HTR-8/SVneo (cell line): ENCODE data around the gene GRB2.

ENCODE experiments used
- DNase-seq: peaks from one replicate; pipeline ENCODE4 v3.0.0; 2011; ENCODE audit warnings: low spot score, mixed read lengths; ENCODE audit not compliant: insufficient read length
- FAIRE-seq: peaks from 2 replicates; lab custom pipeline; 2011; peaks lifted over from hg19 to GRCh38; lab: Jason Lieb, UNC

GRB2 gene

DNA sequence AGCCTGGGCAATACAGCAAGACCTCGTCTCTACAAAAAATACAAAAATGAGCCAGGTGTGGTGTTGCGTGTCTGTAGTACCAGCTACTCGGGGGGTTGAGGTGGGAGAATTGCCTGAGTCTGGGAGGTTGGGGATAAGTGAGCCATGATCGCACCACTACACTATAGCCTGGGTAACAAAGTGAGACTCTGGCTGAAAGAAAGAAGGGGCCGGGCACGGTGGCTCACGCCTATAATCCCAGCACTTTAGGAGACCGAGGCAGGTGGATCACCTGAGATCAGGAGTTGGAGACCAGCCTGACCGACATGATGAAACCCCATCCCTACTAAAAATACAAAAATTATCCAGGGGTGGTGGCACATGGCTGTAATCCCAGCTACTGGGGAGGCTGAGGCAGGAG lies 10.5 kb upstream of the GRB2 start:
- DNase-seq = no peak
- FAIRE-seq = no peak

DNA sequence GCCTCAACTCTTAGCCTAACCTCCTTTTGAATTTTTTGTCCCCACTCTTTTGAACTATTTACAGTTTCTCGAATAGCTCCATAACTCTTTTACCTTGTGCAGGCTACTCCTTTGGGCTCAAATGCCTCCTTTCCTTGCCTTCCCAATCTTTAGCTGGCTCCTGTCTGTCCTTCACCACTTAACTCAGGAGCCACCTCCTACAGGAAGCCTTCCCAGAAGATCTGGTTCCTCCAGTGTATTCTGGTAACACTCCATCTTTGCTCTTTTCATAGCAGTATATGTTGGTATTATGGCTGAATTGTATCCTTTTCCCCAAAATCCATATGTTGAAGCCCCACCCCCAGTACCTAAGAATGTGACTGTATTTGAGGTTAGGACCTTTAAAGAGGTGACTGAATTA lies 9.0 kb upstream of the GRB2 start:
- DNase-seq = no peak
- FAIRE-seq = no peak

GRCh38 chr17:75412455-75413317 lies 7.2 kb upstream of the GRB2 start:
- FAIRE-seq = peak; percentile 23

DNA sequence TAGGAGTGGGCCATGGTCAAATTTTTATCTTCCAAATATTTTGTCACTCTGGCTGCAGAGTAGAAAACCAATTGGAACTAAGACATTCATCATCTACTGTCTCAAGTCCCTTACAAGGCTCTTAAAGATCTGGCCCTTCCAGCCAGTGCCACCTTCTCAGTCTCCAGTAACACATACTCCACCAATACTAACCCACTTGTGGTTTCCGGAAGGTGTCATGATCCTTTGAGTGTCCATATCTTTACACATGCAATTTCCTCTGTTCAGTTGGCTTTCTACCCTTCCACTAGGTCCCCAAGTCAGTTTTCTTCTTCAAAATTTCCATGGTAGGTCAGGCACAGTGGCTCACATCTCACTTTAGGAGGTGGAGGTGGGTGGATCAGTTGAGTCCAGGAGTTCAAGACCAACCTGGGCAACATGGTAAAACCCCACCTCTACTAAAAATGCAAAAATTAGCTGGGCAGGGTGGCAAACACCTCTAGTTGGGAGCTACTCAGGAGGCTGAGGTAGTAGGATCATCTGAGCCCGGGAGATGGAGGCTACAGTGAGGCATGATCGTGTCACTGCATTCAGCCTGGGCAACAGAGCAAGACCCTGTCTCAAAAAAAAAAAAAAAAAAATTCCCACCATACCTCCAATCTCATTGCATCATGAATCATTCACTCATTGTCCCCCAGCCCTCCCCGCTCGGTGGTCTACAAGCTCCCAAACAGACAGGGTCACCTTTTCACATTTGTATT lies 6.0 kb upstream of the GRB2 start:
- no peak for DNase-seq
- no peak for FAIRE-seq

More at GRCh38 chr17:75412455-75413317, 7.2 kb upstream of the GRB2 start:
- peak; percentile 77 for DNase-seq

- FAIRE-seq (no peak), DNase-seq (no peak)
Measured at GRCh38 chr17:75410141-75410540, 4.7 kb upstream of the GRB2 start.

DNA sequence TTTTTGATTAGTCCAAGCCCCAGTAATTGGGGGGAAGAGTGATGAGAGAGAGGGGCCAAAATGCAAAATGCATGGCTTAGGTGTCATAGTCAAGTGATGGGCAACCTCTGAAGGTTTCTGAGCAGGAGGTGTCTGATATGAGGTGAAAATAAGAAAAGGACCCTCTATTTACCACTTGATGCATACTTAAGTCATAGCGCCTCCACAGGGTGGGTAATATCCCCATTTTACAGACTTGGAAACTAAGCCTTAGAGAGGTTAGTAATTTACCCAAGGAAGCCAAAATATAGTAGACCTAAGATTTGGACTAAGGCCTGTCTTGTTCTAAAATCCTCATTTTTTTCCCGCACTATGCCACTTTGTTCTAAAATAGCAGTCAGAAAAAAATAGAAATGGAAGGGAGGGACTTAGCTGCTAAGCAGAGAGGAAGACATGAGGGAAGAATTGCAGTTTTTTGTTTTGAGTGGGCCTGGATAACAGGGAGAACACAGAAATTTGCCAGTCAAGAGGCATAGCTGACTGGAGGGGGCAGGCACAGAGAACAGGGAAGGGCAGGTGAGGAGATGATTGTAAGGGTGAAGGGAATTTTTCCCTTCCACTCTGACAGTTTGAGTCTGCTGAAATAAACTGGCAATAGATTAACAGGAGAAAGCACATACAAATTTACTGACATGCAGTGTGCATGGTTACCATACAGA lies 2.3 kb upstream of the GRB2 start:
- FAIRE-seq (no peak), DNase-seq (no peak)

DNA sequence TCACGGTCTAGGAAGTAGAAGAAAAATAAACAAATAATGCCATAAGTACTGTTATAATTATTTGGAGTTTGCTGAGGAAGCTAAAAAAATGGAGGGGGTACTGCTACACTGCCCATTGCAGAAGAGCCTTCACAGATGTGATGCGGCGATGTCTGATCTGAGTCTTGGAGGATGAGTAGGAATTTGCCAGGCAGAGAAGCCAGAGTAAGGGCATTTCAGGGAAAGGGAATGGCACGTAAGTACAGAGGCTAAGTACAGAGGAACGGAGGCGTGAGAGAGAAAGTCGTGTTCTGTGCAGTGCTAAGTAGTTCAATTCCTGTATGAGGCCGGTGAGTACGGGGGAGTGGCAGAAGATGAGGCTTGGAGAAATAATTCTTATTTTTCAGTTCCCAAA lies 741 bp upstream of the GRB2 start:
- DNase-seq = no peak

DNA sequence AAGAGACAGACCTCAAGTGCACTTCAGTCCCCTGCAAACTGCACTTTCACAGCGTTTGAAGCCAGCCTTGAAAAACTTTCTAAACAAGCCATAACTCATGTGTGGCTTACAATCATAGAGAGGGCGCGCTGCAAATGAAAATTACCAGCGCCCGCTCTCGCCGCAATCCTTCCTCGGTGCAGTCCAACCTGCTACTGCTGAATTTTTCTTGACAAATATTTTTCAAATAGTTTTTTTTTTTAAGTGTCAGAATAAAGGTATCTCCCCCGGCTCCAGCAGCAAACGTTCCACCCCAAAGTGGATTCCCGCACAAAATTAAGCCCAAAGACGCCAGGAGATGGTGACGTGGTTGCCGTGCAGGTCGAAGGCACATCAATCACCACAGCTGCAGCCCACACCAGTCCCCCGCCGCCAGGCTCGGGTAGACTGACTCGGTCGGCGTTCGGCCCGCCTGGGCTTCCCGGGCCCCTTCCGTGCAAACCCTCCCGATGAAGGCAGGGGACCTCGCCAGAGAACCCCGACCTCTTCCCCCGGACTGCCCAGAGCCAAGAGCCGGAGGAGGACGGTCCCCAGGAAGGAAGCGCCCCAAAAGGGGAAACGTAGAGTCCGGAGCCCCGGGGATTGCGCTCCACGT lies 630 bp downstream of the GRB2 start:
- FAIRE-seq (no peak), DNase-seq (peak; percentile 37)

More for the DNA sequence above, 741 bp upstream of the GRB2 start:
- FAIRE-seq = no peak

GRCh38 chr17:75404223-75404730 lies 1.2 kb downstream of the GRB2 start:
- FAIRE-seq = no peak

DNA sequence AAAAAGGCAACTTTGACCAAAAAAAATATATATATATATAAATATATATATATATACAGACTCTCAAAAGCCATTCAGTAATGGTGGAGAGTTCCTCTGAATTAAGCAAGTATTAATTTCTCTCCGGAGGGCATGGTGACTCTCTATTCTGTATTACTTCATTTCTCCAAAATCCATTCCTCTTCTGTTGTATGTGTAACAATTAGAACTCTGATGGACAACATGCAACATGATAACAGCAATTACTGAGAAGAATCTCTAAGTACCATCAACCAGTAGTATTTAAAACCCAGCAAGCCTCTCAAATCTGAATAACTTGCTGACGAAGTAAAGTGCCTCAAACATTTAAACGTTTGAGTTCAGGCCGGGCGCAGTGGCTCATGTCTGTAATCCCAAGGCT lies 2.3 kb downstream of the GRB2 start:
- FAIRE-seq = no peak
- DNase-seq = no peak

More at GRCh38 chr17:75404223-75404730, 1.2 kb downstream of the GRB2 start:
- DNase-seq = peak; percentile 86

DNA sequence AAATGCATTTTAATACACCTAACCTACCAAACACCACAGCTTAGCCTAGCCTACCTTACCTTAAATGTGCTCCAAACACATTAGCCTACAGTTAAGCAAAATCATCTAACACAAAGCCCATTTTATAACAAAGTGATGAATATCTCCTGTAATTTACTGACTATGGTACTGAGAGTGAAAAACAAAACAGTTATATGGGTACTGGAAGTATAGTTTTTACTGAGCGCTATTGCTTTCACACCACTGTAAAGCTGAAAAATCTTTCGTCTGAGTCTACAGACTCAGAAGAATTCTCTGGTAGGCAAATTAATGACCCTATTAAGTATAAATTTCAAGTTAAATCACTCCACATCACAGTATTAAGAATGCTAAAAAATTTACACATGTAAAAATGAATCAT lies 3.5 kb downstream of the GRB2 start:
- FAIRE-seq = no peak

GRCh38 chr17:75400326-75400939 lies 5.0 kb downstream of the GRB2 start:
- no peak for DNase-seq
- FAIRE-seq = no peak

More for the DNA sequence above, 3.5 kb downstream of the GRB2 start:
- no peak for DNase-seq

- DNase-seq = no peak
- FAIRE-seq = no peak
Measured at GRCh38 chr17:75398279-75398678, 7.2 kb downstream of the GRB2 start.

DNA sequence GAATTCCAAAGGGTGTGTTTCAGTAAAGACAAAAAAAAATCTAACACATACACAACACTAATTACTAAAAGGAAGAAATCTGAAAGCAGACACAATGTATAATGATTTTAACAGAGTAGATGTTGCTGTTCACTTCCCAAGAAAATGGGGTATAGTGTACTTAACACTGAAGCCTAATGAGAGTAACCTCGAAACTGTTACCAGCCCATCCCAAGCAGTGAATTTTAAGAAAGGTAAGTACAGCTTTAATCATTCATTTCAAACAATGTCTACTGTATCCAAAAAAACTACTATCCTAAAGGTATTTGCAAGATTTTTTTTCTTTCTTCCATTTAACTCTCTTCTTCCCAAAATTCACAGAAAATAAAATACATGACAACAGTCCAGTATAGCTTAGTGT lies 8.3 kb downstream of the GRB2 start:
- FAIRE-seq (no peak), DNase-seq (no peak)

DNA sequence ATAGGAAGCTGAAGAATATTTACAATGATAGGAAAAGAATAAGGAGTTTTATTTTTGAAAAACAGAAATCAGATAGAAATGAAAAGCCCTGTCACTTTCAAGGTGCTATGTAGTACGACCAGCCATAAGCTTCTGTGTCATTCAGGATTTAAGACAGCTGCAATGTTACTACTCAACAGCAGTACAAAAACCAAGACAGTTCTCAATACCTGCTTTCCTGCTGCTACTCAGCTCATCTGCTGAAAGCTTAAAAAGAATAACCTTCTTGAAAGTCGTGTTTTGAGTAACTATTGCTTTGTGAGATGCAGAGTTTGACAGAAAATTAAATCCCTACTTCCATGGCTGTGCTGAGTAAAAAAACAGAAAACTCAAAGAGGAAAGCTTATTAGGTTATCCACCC lies 8.7 kb downstream of the GRB2 start:
- DNase-seq (no peak), FAIRE-seq (no peak)

DNA sequence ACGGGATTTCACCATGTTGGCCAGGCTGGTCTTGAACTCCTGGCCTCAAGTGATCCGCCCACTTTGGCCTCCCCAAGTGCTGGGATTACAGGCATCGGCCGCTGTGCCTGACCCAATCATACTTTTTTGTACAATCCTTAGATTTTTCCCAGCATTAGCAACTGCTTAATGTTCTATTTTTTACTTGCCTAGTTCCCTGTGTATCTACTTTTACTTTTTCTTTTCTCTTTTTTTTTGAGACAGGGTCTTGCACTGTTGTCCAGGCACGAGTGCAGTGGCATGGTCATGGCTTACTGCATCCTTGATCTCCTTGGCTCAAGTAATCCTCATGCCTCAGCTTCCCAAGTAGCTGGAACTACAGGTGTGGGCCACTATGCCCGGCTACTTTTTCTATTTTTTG lies 9.5 kb downstream of the GRB2 start:
- FAIRE-seq (no peak), DNase-seq (no peak)

DNA sequence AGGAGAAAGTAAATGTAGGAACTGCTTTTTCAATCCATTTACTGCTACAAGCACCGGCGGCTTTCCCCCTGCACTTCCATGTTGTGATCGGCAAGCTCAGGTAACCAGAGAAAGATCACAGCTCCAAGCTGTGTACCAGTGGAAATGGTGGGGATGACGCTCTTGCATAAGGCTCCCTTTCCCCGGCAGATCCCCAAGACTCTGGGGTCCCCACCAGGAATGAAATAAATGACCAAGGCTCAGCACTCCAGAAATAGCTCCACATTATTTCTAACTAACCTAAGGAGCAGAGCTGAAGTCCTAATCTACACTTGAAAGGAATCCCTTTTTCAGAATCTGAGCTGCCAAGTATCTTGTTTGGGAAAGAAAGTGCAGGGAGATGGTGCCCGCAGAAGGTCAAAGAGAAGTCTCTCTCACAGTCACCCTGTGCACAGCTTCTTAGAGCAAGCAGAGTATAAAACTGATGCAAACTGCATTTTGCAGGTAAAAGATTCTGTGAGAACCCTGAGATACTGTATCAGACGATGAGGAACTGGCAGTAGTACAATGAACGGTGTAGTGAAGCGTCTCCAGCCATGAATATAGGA lies 11.1 kb downstream of the GRB2 start:
- FAIRE-seq (no peak), DNase-seq (no peak)

DNA sequence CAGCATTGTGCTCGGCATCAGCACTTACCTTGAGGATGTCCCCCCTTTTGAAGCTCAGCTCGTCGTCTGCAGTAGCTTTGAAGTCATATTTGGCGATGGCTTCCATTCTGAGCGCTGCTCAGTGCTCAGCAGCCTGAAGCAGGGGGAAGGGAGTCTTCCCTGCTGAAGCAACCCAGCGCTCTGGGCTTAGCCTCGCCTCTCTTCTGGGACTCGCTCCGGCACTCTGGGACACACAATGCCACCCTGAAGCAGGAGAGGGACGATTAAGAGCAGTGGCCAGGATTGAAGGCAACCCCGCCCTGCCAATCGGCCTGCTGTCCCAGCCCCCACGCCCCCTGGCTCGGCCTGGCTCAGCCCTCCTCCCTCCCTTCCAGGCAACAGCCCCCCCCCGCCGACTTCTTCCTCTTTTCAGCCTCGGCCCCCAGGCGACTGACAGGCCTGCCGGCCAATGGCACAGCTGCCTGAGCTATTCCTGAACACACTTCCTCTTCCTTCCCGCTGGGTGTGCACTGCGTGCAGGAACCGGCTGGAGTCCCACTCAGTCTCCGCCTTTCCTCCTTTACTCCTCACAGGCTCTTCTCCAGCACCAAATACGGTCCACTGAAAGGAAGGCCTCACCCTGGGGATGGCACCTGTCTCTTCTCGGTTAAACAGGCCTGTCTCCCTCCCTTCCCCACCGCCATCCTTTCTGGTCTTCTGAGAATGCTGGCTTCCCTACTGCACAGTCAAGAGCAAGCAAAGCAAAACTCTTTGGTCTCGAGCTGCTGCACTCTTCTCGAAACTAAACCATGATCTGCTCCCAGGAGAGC lies 11.8 kb downstream of the GRB2 start:
- FAIRE-seq (peak; percentile 94), DNase-seq (peak; percentile 100)

GRCh38 chr17:75392559-75392958 lies 12.9 kb downstream of the GRB2 start:
- no peak for DNase-seq

More at GRCh38 chr17:75392559-75392958, 12.9 kb downstream of the GRB2 start:
- no peak for FAIRE-seq
